Upper lobe of left lung (tissue), 4 donors: ENCODE data around the gene PSORS1C1.

Experiments used
- EP300 ChIP-seq, 4 donors: sonication (generic); formaldehyde crosslinking; IDR thresholded peaks; one replicate each; pipeline ENCODE4 v1.5.1; 2017; ENCODE audit warnings: antibody characterized with exemption in 4 of 4, control low read depth in 2 of 4
- POLR2A ChIP-seq, 4 donors: fragments of 450-650 bp; IDR thresholded peaks; one replicate each; pipeline ENCODE4 v1.5.1; 2016 to 2017; ENCODE audit warnings: antibody characterized with exemption in 4 of 4, mild to moderate bottlenecking in 2 of 4
- TF ChIP-seq, protein P1 (sequence below), 6 experiments: fragments of 450-650 bp in 4 of 6; fragments of 200-600 bp in 2 of 6; sonication (generic) in 2 of 6; IDR thresholded peaks; one replicate each; pipeline ENCODE4 v1.5.1; 2016 to 2019; ENCODE audit warnings: antibody characterized with exemption in 6 of 6

- TF ChIP-seq POLR2A (IDR thresholded peaks at IDR 0.05) (no peak), EP300 (IDR thresholded peaks at IDR 0.05) (no peak)
- TF ChIP-seq, protein P1, sequence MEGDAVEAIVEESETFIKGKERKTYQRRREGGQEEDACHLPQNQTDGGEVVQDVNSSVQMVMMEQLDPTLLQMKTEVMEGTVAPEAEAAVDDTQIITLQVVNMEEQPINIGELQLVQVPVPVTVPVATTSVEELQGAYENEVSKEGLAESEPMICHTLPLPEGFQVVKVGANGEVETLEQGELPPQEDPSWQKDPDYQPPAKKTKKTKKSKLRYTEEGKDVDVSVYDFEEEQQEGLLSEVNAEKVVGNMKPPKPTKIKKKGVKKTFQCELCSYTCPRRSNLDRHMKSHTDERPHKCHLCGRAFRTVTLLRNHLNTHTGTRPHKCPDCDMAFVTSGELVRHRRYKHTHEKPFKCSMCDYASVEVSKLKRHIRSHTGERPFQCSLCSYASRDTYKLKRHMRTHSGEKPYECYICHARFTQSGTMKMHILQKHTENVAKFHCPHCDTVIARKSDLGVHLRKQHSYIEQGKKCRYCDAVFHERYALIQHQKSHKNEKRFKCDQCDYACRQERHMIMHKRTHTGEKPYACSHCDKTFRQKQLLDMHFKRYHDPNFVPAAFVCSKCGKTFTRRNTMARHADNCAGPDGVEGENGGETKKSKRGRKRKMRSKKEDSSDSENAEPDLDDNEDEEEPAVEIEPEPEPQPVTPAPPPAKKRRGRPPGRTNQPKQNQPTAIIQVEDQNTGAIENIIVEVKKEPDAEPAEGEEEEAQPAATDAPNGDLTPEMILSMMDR (IDR thresholded peaks at IDR 0.05) = no peak
Observed at GRCh38 chr6:31113861-31114540, 599 bp upstream of the PSORS1C1 start.
